H1 (cell line): ENCODE results near the gene SIRT7. TPM values are rescaled to one million over a fixed set of nuclear protein-coding genes. Genes with fewer than 3 reads are reported as not detected.

ENCODE experiments used
- CTCF ChIA-PET: fragments of 300-600 bp; sonication (Branson Sonifier 250); formaldehyde crosslinking; loops from one replicate; lab custom pipeline; 2021; ENCODE audit not compliant: partially characterized antibody; lab: Charles Lee
- POLR2A ChIA-PET: fragments of 300-600 bp; sonication (Branson Sonifier 250); formaldehyde crosslinking; loops from one replicate; lab custom pipeline; 2021; ENCODE audit warnings: inconsistent platforms; ENCODE audit not compliant: partially characterized antibody; lab: Charles Lee
- DNase-seq, 2 experiments: peaks; one replicate each; pipeline versions ENCODE4 v3.0.0 to v3.0.0-alpha.2; 2010 to 2022; ENCODE audit warnings: low spot score in 2 of 2, low read depth in 1 of 2, mixed read lengths in 1 of 2
- FAIRE-seq: peaks from 2 replicates; lab custom pipeline; 2011; peaks lifted over from hg19 to GRCh38; lab: Jason Lieb, UNC
- H2AFZ ChIP-seq: 2 replicates; pipeline ENCODE4 v1.8.1; 2012; ENCODE audit warnings: low read length, inconsistent platforms
- H2AK5ac ChIP-seq: 2 replicates; pipeline ENCODE4 v1.6.1; 2013; ENCODE audit warnings: low read depth, low read length
- H2BK120ac ChIP-seq: replicated peaks from 2 replicates; pipeline ENCODE3; 2013; ENCODE audit warnings: low read depth, low read length, inconsistent platforms
- H2BK12ac ChIP-seq: 2 replicates; pipeline ENCODE4 v1.6.1; 2013; ENCODE audit warnings: low read depth, low read length
- H2BK15ac ChIP-seq: 2 replicates; pipeline ENCODE4 v1.6.1; 2013; ENCODE audit warnings: low read length
- H2BK20ac ChIP-seq: 2 replicates; pipeline ENCODE4 v1.6.1; 2013; ENCODE audit warnings: low read length
- H2BK5ac ChIP-seq: 2 replicates; pipeline ENCODE4 v1.6.1; 2013; ENCODE audit warnings: low read depth, low read length
- H3K14ac ChIP-seq: 2 replicates; pipeline ENCODE4 v1.6.1; 2013; ENCODE audit warnings: inconsistent platforms; ENCODE audit not compliant: insufficient read length
- H3K18ac ChIP-seq: 2 replicates; pipeline ENCODE4 v1.6.1; 2013; ENCODE audit warnings: low read length; ENCODE audit errors: extremely low read depth
- H3K23ac ChIP-seq: 2 replicates; pipeline ENCODE4 v1.6.1; 2013; ENCODE audit warnings: inconsistent platforms; ENCODE audit not compliant: insufficient read length
- H3K23me2 ChIP-seq: 2 replicates; pipeline ENCODE4 v1.6.1; 2013; ENCODE audit warnings: low read depth, low read length
- H3K27ac ChIP-seq: 2 replicates; pipeline ENCODE4 v1.6.1; 2011; ENCODE audit warnings: low read depth, low read length, inconsistent platforms
- H3K27me3 ChIP-seq, 4 experiments: replicated peaks in 1 of 4; 1 replicate in 1 of 4; 2 replicates in 3 of 4; pipeline versions ENCODE4 v1.6.1 to v1.8.1; 2011 to 2013; ENCODE audit warnings: low read length in 3 of 4, mild to moderate bottlenecking in 3 of 4, inconsistent platforms in 2 of 4, mixed read lengths in 2 of 4, moderate library complexity in 1 of 4; ENCODE audit not compliant: control insufficient read depth in 3 of 4, insufficient read depth in 3 of 4; ENCODE audit errors: extremely low read depth in 1 of 4
- H3K36me3 ChIP-seq, 4 experiments: 2 replicates each; pipeline versions ENCODE4 v1.6.1 to v1.8.1; 2011 to 2013; ENCODE audit warnings: mild to moderate bottlenecking in 4 of 4, low read length in 3 of 4, moderate library complexity in 2 of 4, control low read depth in 1 of 4, inconsistent platforms in 1 of 4; ENCODE audit not compliant: insufficient read depth in 4 of 4, control insufficient read depth in 2 of 4
- H3K4ac ChIP-seq: replicated peaks from 2 replicates; pipeline ENCODE3; 2013; ENCODE audit warnings: low read length, low read depth, mixed read lengths, inconsistent platforms; ENCODE audit not compliant: insufficient read length
- H3K4me1 ChIP-seq, 4 experiments: replicated peaks in 1 of 4; 1 replicate in 1 of 4; 2 replicates in 3 of 4; pipeline versions ENCODE4 v1.6.1 to v1.8.1; 2011 to 2013; ENCODE audit warnings: low read length in 3 of 4, inconsistent platforms in 2 of 4, mixed read lengths in 1 of 4; ENCODE audit not compliant: insufficient read depth in 4 of 4, control insufficient read depth in 3 of 4
- H3K4me2 ChIP-seq, 2 experiments: 2 replicates each; pipeline versions ENCODE4 v1.6.1 to v1.8.1; 2011 to 2013; ENCODE audit warnings: low read depth in 2 of 2, low read length in 2 of 2, control low read depth in 1 of 2, inconsistent platforms in 1 of 2, mild to moderate bottlenecking in 1 of 2; ENCODE audit not compliant: insufficient read depth in 1 of 2
- H3K4me3 ChIP-seq, 4 experiments: fragments of 200-600, 300-600 bp in 1 of 4; sonication (generic), shearing (Covaris generic), sonication (Bioruptor Twin) in 1 of 4; 2 replicates each; pipeline versions ENCODE4 v1.5.1 to v1.8.1; 2011 to 2016; ENCODE audit warnings: low read length in 4 of 4, low read depth in 3 of 4, control low read depth in 2 of 4, inconsistent platforms in 2 of 4, mild to moderate bottlenecking in 2 of 4, mixed read lengths in 1 of 4, moderate library complexity in 1 of 4; ENCODE audit not compliant: insufficient read depth in 2 of 4; ENCODE audit errors: extremely low read depth in 1 of 4
- H3K56ac ChIP-seq: replicated peaks from 2 replicates; pipeline ENCODE3; 2013; ENCODE audit warnings: low read depth, mild to moderate bottlenecking, mixed read lengths, low read length, inconsistent platforms; ENCODE audit not compliant: insufficient read length
- H3K79me1 ChIP-seq: 2 replicates; pipeline ENCODE4 v1.6.1; 2013; ENCODE audit warnings: low read depth, low read length, control low read depth
- H3K79me2 ChIP-seq, 2 experiments: 2 replicates each; pipeline versions ENCODE4 v1.6.1 to v1.8.1; 2012 to 2013; ENCODE audit warnings: low read length in 2 of 2, mild to moderate bottlenecking in 2 of 2, inconsistent platforms in 1 of 2; ENCODE audit not compliant: insufficient read depth in 2 of 2, control insufficient read depth in 1 of 2
- H3K9ac ChIP-seq, 4 experiments: replicated peaks in 1 of 4; 1 replicate in 1 of 4; 2 replicates in 3 of 4; pipeline versions ENCODE4 v1.6.1 to v1.8.1; 2011 to 2013; ENCODE audit warnings: low read depth in 3 of 4, low read length in 3 of 4, control low read depth in 2 of 4, mild to moderate bottlenecking in 2 of 4, moderate library complexity in 2 of 4, inconsistent platforms in 1 of 4; ENCODE audit errors: extremely low read depth in 1 of 4
- H3K9me3 ChIP-seq, 2 experiments: 2 replicates each; pipeline versions ENCODE4 v1.6.1 to v1.8.1; 2012 to 2013; ENCODE audit warnings: mild to moderate bottlenecking in 2 of 2, moderate library complexity in 2 of 2, control low read depth in 1 of 2, inconsistent platforms in 1 of 2, low read depth in 1 of 2, low read length in 1 of 2, mixed read lengths in 1 of 2; ENCODE audit not compliant: insufficient read depth in 2 of 2
- H4K20me1 ChIP-seq, 2 experiments: replicated peaks in 1 of 2; 2 replicates each; pipeline versions ENCODE3 to v1.8.1; 2011 to 2013; ENCODE audit warnings: inconsistent platforms in 2 of 2, low read length in 2 of 2, mild to moderate bottlenecking in 1 of 2; ENCODE audit not compliant: insufficient read depth in 2 of 2, control insufficient read depth in 1 of 2
- H4K5ac ChIP-seq: 2 replicates; pipeline ENCODE4 v1.6.1; 2013; ENCODE audit warnings: low read length, low read depth, mixed read lengths, inconsistent platforms; ENCODE audit not compliant: insufficient read length
- H4K8ac ChIP-seq: 2 replicates; pipeline ENCODE4 v1.8.0; 2013; ENCODE audit warnings: mild to moderate bottlenecking, moderate library complexity, low read length, inconsistent platforms; ENCODE audit not compliant: insufficient read depth; ENCODE audit errors: extremely low read depth
- H4K91ac ChIP-seq: replicated peaks from 2 replicates; pipeline ENCODE3; 2013; ENCODE audit warnings: low read length, mixed read lengths, inconsistent platforms; ENCODE audit not compliant: insufficient read length
- KDM1A ChIP-seq: fragments of 200-600, 300-600 bp; sonication (generic); IDR thresholded peaks from 2 replicates; pipeline ENCODE4 v1.7.1; 2016; ENCODE audit warnings: mild to moderate bottlenecking, low read length, borderline replicate concordance
- POLR2A ChIP-seq, 2 experiments: IDR thresholded peaks; 1 replicate in 1 of 2; 2 replicates in 1 of 2; pipeline ENCODE4 v1.6.1; 2011; ENCODE audit warnings: low read depth in 2 of 2, low read length in 2 of 2, mild to moderate bottlenecking in 2 of 2; ENCODE audit errors: control extremely low read depth in 1 of 2
- POLR2AphosphoS5 ChIP-seq: IDR thresholded peaks from 2 replicates; pipeline ENCODE4 v1.6.1; 2011; ENCODE audit warnings: low read depth, low read length
- WGBS, 2 experiments: shearing (Covaris generic) in 1 of 2; methylation state at CpG; one replicate each; pipeline versions ENCODE4 v1.1.6 to v1.1.7; 2013 to 2015; ENCODE audit warnings: low lambda C conversion rate in 2 of 2, mixed read lengths in 2 of 2, inconsistent platforms in 1 of 2, low coverage in 1 of 2, missing lambda C conversion rate in 1 of 2; ENCODE audit not compliant: insufficient replicate concordance in 2 of 2, insufficient coverage in 1 of 2, insufficient read length in 1 of 2; ENCODE audit errors: extremely low coverage in 1 of 2, missing lambda C conversion rate in 1 of 2; 5-methylcytosine and 5-hydroxymethylcytosine counted together
- polyA plus RNA-seq, 7 experiments: library from polyadenylated mRNA; depleted of rRNA in 3 of 7; stranded (reverse) in 5 of 7; unstranded in 2 of 7; fragments of >200 nt in 5 of 7; fragments of 200-250 nt in 2 of 7; gene quantifications; 1 replicate in 5 of 7; 2 replicates in 1 of 7; 4 replicates in 1 of 7; pipeline versions ENCODE4 v1.2.1 to v1.2.3, GENCODE V29; 2011 to 2013; ENCODE audit warnings: missing spikeins in 2 of 7, mixed read lengths in 2 of 7
- total RNA-seq: library from RNA; stranded (reverse); fragmentation: NEBNext Ultra II Directional; extraction: Animal tissue kit (Norgen Biotek cat#: 25700); gene quantifications from 2 replicates; pipeline ENCODE4 v1.2.1, GENCODE V29; 2021

Gene SIRT7
- total and polyA plus RNA-seq, 2 of the 8 experiments (the other 6 are each of a cell fraction or from before 2014, with no cell fraction given) = 5.8 to 16.6 TPM

GRCh38 chr17:81866440-81867169 lies 51.4 kb downstream of the SIRT7 start:
- Histone ChIP-seq H2BK5ac (0 out of 2 replicates have a peak overlapping the region, but pooled peaks have one; percentile 12), H3K9me3 (no peaks in the 10 kb centered on the region), H3K4me3 (no peak overlapping the region), H2BK12ac (no peak overlapping the region), H2BK15ac (no peak overlapping the region), H3K4me1 (peaks cover 0 to 28% (median 21%) of the 10 kb centered on the region in 4 experiments; a peak in 5 of 7 replicates), H3K36me3 (peaks cover 2 to 29% (median 9%) of the 10 kb centered on the region in 4 experiments; a peak in 4 of 8 replicates), H2AK5ac (no peak overlapping the region), H3K23me2 (peaks cover 7% of the 10 kb centered on the region; the same call in 1 of the 2 replicates), H2AFZ (no peak overlapping the region), H3K27ac (no peak overlapping the region; the same call in 1 of the 2 replicates), H2BK120ac (no peak overlapping the region), H3K18ac (peak overlapping the region; percentile 38; the same call in 1 of the 2 replicates), H3K79me1 (peaks cover 3% of the 10 kb centered on the region), H3K9ac (0 out of 7 replicates have a peak overlapping the region, but pooled peaks of 1 of the 4 experiments have one; percentile 20), H3K79me2 (peaks cover 2 to 29% of the 10 kb centered on the region in 2 experiments; a peak in 3 of 4 replicates), H3K4me2 (no peak overlapping the region), H3K4ac (no peak overlapping the region), H4K5ac (no peak overlapping the region), H3K23ac (no peak overlapping the region), H4K20me1 (peaks cover 11 to 48% of the 10 kb centered on the region in 2 experiments), H2BK20ac (no peak overlapping the region), H3K14ac (no peak overlapping the region), H4K91ac (no peak overlapping the region), H3K27me3 (no peaks in the 10 kb centered on the region), H3K56ac (no peak overlapping the region), H4K8ac (peak overlapping the region; percentile 62)
- ChIA-PET POLR2A (interaction anchor here (0.6 to 6.6 kb wide), 40 partner anchors 7 to 354 kb away, joined by 3 to 36 read pairs (median 4); partner anchors contain the start of genes ACTG1, ALYREF, ANAPC11 and CENPX), CTCF (interaction anchor here (0.8 to 1.8 kb wide), 8 partner anchors 11 to 170 kb away, joined by 3 to 5 read pairs (median 3); partner anchors contain the start of gene MCRIP1)
- FAIRE-seq (no peak), DNase-seq (no peak)
- TF ChIP-seq POLR2AphosphoS5 (peak; percentile 24), KDM1A (no peak), POLR2A (IDR thresholded peaks at IDR 0.05; ENCODE audit: control extremely low read depth in 1 of 2, low read depth in 2 of 2, low read length in 2 of 2) (peak in 1 of 2 experiments; percentile 78; a peak in 2 of 3 replicates)
- WGBS, 2 experiments = 94% methylated on average over 18 of the region's 18 CpGs; no CpG with 5 or more reads in 1 of the 2 experiments
